GM23338 (cell line): ENCODE measurements around the gene SPTB.

Source experiments
- EZH2 ChIP-seq: fragments of 200-600 bp; sonication (generic); IDR thresholded peaks from one replicate; pipeline ENCODE4 v1.8.0; 2017; ENCODE audit warnings: antibody characterized with exemption, mild to moderate bottlenecking, low read depth; ENCODE audit not compliant: unreplicated experiment
- EZH2phosphoT487 ChIP-seq: fragments of 200-600 bp; sonication (generic); IDR thresholded peaks from one replicate; pipeline ENCODE4 v1.8.1; 2018; ENCODE audit warnings: antibody characterized with exemption; ENCODE audit not compliant: unreplicated experiment
- STAT1 ChIP-seq: IDR thresholded peaks from one replicate; pipeline ENCODE4 v1.6.1; 2016; ENCODE audit warnings: antibody characterized with exemption; ENCODE audit not compliant: unreplicated experiment
- ZNF114 ChIP-seq: fragments of 250-450 bp; sonication (Bioruptor Pico); IDR thresholded peaks from 2 replicates; pipeline ENCODE4 v1.5.0; 2020; ENCODE audit warnings: mild to moderate bottlenecking, moderate library complexity
- TF ChIP-seq, protein P1 (sequence below), 2 experiments: fragments of 200-600 bp in 1 of 2; sonication (generic) in 1 of 2; conservative IDR thresholded peaks; 2 replicates each; pipeline versions ENCODE4 v1.5.1 to v1.6.1; 2016 to 2017; ENCODE audit warnings: antibody characterized with exemption in 2 of 2, low read depth in 2 of 2, mild to moderate bottlenecking in 2 of 2, moderate library complexity in 1 of 2
- TF ChIP-seq, protein P2 (sequence below): IDR thresholded peaks from one replicate; pipeline ENCODE4 v1.6.1; 2018; ENCODE audit warnings: antibody characterized with exemption; ENCODE audit not compliant: unreplicated experiment

DNA sequence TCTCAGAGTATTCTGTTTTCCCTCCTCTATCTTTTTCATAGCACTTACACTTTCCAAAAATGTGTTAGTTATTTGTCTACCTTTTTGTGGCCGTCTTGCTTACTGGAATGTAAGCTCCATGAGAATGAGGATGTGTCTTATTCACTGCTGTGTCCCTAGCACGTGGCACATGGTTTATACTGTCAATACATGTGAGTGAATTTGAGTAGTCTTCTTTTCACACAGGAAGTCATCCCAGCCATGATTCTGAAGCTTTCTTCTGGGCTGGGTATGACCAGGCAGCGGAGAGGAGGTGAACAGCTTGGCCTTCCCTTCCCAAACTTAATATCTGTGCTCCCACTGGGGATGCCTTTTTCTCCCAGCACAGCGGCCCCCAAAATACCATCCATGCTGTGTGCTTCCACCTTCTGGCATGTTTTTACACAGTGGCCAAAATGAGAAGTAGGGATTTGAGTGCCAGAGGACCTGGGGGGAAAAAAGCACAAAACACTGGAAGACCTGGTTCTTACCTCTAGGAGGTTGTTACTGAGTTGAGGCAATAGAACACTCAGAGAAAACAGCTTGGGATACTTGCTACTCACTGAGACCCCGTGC, 165.2 kb downstream of the SPTB start:
- TF ChIP-seq, protein P1, sequence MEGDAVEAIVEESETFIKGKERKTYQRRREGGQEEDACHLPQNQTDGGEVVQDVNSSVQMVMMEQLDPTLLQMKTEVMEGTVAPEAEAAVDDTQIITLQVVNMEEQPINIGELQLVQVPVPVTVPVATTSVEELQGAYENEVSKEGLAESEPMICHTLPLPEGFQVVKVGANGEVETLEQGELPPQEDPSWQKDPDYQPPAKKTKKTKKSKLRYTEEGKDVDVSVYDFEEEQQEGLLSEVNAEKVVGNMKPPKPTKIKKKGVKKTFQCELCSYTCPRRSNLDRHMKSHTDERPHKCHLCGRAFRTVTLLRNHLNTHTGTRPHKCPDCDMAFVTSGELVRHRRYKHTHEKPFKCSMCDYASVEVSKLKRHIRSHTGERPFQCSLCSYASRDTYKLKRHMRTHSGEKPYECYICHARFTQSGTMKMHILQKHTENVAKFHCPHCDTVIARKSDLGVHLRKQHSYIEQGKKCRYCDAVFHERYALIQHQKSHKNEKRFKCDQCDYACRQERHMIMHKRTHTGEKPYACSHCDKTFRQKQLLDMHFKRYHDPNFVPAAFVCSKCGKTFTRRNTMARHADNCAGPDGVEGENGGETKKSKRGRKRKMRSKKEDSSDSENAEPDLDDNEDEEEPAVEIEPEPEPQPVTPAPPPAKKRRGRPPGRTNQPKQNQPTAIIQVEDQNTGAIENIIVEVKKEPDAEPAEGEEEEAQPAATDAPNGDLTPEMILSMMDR (conservative IDR thresholded peaks at IDR 0.05; ENCODE audit: low read depth in 2 of 2) = no peak
- TF ChIP-seq ZNF114 (CRISPR knock-in tag) (no peak), EZH2phosphoT487 (no peak), STAT1 (no peak), EZH2 (no peak)
- TF ChIP-seq, protein P2, sequence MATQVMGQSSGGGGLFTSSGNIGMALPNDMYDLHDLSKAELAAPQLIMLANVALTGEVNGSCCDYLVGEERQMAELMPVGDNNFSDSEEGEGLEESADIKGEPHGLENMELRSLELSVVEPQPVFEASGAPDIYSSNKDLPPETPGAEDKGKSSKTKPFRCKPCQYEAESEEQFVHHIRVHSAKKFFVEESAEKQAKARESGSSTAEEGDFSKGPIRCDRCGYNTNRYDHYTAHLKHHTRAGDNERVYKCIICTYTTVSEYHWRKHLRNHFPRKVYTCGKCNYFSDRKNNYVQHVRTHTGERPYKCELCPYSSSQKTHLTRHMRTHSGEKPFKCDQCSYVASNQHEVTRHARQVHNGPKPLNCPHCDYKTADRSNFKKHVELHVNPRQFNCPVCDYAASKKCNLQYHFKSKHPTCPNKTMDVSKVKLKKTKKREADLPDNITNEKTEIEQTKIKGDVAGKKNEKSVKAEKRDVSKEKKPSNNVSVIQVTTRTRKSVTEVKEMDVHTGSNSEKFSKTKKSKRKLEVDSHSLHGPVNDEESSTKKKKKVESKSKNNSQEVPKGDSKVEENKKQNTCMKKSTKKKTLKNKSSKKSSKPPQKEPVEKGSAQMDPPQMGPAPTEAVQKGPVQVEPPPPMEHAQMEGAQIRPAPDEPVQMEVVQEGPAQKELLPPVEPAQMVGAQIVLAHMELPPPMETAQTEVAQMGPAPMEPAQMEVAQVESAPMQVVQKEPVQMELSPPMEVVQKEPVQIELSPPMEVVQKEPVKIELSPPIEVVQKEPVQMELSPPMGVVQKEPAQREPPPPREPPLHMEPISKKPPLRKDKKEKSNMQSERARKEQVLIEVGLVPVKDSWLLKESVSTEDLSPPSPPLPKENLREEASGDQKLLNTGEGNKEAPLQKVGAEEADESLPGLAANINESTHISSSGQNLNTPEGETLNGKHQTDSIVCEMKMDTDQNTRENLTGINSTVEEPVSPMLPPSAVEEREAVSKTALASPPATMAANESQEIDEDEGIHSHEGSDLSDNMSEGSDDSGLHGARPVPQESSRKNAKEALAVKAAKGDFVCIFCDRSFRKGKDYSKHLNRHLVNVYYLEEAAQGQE = no peak
